ENCODE data around the gene E2F2.

DNA sequence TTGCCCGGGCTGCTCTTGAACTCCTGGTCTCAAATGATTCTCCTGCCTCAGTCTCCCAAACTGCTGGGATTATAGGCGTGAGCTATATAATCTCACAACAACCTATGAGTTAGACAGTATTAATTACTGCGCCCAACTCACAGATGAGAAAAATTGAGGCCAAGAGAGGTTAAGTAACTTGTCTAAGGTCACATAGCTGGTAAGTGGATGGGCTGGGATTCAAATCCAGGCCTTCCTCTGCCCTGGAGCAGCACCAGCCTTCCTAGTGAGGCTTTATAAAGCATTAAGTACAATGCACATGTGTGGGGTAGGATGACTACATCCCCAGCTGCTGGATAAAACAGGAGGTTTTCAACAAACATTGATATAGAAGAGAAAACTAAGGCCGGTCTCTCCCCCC lies 15.1 kb downstream of the E2F2 start:
- TF ChIP-seq, protein P1, sequence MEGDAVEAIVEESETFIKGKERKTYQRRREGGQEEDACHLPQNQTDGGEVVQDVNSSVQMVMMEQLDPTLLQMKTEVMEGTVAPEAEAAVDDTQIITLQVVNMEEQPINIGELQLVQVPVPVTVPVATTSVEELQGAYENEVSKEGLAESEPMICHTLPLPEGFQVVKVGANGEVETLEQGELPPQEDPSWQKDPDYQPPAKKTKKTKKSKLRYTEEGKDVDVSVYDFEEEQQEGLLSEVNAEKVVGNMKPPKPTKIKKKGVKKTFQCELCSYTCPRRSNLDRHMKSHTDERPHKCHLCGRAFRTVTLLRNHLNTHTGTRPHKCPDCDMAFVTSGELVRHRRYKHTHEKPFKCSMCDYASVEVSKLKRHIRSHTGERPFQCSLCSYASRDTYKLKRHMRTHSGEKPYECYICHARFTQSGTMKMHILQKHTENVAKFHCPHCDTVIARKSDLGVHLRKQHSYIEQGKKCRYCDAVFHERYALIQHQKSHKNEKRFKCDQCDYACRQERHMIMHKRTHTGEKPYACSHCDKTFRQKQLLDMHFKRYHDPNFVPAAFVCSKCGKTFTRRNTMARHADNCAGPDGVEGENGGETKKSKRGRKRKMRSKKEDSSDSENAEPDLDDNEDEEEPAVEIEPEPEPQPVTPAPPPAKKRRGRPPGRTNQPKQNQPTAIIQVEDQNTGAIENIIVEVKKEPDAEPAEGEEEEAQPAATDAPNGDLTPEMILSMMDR (IDR thresholded peaks at IDR 0.05 in 4 of 5, conservative IDR thresholded peaks at IDR 0.05 in 1 of 5) = no peak
- no peak for TF ChIP-seq POLR2A (IDR thresholded peaks at IDR 0.05)

Data from gastrocnemius medialis (tissue), 4 donors.